Panc1 (cell line): ENCODE results near the gene AMDHD2. TPM values are rescaled to one million over a fixed set of nuclear protein-coding genes. Genes with fewer than 3 reads are reported as not detected.

Experiments used
- ATAC-seq: fragments of 200-7000 bp; cut with Tn5 transposase; 2 replicates; pipeline ENCODE4 v1.9.1; 2020; ENCODE audit warnings: mild to moderate bottlenecking, moderate library complexity
- BruUV-seq: library from RNA; stranded (reverse); fragments of 400-500 nt; replicated peaks from 2 replicates; lab custom pipeline; 2021; lab: Mats Ljungman, UMichigan
- CTCF ChIA-PET: fragments of 300-600 bp; sonication (Branson Sonifier 250); formaldehyde crosslinking; loops from one replicate; lab custom pipeline; 2022; ENCODE audit warnings: antibody characterized with exemption; lab: Charles Lee
- POLR2A ChIA-PET: fragments of 300-600 bp; sonication (Branson Sonifier 250); formaldehyde crosslinking; loops from one replicate; lab custom pipeline; 2022; ENCODE audit warnings: antibody characterized with exemption; lab: Charles Lee
- DNase-seq: peaks from one replicate; pipeline ENCODE4 v3.0.0-alpha.2; 2010; ENCODE audit warnings: low read depth, low spot score
- H3K27ac ChIP-seq: 2 replicates; pipeline ENCODE4 v1.5.1; 2011; ENCODE audit warnings: mild to moderate bottlenecking, low read length, inconsistent platforms
- H3K27me3 ChIP-seq: fragments of 200-500 bp; sonication (Bioruptor generic); 2 replicates; pipeline ENCODE4 v1.6.0; 2014; ENCODE audit warnings: low read length, inconsistent platforms; ENCODE audit not compliant: control insufficient read depth, insufficient read depth
- H3K36me3 ChIP-seq: fragments of 200-500 bp; sonication (Bioruptor generic); 2 replicates; pipeline ENCODE4 v1.5.1; 2014; ENCODE audit warnings: inconsistent platforms, mild to moderate bottlenecking, low read length, moderate library complexity; ENCODE audit not compliant: control insufficient read depth, insufficient read depth
- H3K4me1 ChIP-seq: 2 replicates; pipeline ENCODE4 v1.5.1; 2011; ENCODE audit warnings: inconsistent platforms, mild to moderate bottlenecking, low read length, moderate library complexity; ENCODE audit not compliant: control insufficient read depth, insufficient read depth
- H3K4me3 ChIP-seq, 2 experiments: 2 replicates each; pipeline ENCODE4 v1.5.1; 2011 to 2012; ENCODE audit warnings: low read depth in 2 of 2, low read length in 2 of 2, mild to moderate bottlenecking in 2 of 2, inconsistent platforms in 1 of 2, moderate library complexity in 1 of 2
- H3K9me3 ChIP-seq: fragments of 200-500 bp; sonication (Bioruptor generic); 2 replicates; pipeline ENCODE4 v1.5.1; 2014; ENCODE audit warnings: low read depth, mild to moderate bottlenecking, inconsistent platforms, low read length, moderate library complexity; ENCODE audit not compliant: control insufficient read depth, insufficient read depth
- POLR2AphosphoS5 ChIP-seq: IDR thresholded peaks from 2 replicates; pipeline ENCODE4 v1.6.1; 2012; ENCODE audit warnings: mild to moderate bottlenecking, low read depth, low read length, moderate library complexity
- REST ChIP-seq, 2 experiments: IDR thresholded peaks; 2 replicates each; pipeline ENCODE4 v1.6.1; 2011 to 2012; ENCODE audit warnings: low read depth in 2 of 2, control low read depth in 1 of 2, low read length in 1 of 2, mild to moderate bottlenecking in 1 of 2, moderate library complexity in 1 of 2; ENCODE audit not compliant: insufficient read depth in 1 of 2
- SIN3A ChIP-seq: IDR thresholded peaks from 2 replicates; pipeline ENCODE4 v1.6.1; 2012; ENCODE audit warnings: low read depth, mild to moderate bottlenecking, low read length, moderate library complexity, borderline replicate concordance; ENCODE audit not compliant: insufficient read depth
- TCF7L2 ChIP-seq: IDR thresholded peaks from 2 replicates; pipeline ENCODE4 v1.6.1; 2011; ENCODE audit warnings: mild to moderate bottlenecking, low read depth, low read length, inconsistent platforms
- in situ Hi-C: cut with HindIII; loops from 2 replicates; pipeline ENCODE4 v1.10.0; 2016; ENCODE audit warnings: low sequenced_read_pairs, low pct_unique_long_range_greater_than_20kb
- intact Hi-C: fragments of 100-400 bp; cut with micrococcal nuclease; formaldehyde crosslinking; loops from one replicate; pipeline ENCODE4 v1.10.0; 2022; ENCODE audit not compliant: unreplicated experiment
- total RNA-seq: library from RNA; stranded (reverse); gene quantifications from one replicate; pipeline ENCODE4 v1.2.1, GENCODE V29; 2021; ENCODE audit not compliant: unreplicated experiment
- TF ChIP-seq, protein P1 (sequence below): fragments of 450-650 bp; IDR thresholded peaks from 2 replicates; pipeline ENCODE4 v1.5.1; 2017; ENCODE audit warnings: mild to moderate bottlenecking

AMDHD2 gene
- total RNA-seq, 1 experiment from 2014 or later = 87.5 TPM

GRCh38 chr16:2527784-2528100, 7.6 kb downstream of the AMDHD2 start:
- ATAC-seq = no peak
- Histone ChIP-seq H3K36me3 (peaks cover 3% of the 10 kb centered on the region; the same call in 1 of the 2 replicates), H3K27me3 (no peaks in the 10 kb centered on the region), H3K4me1 (peaks cover 13% of the 10 kb centered on the region), H3K27ac (no peak overlapping the region), H3K9me3 (no peaks in the 10 kb centered on the region), H3K4me3 (no peak overlapping the region)
- no TSS peak for BruUV-seq
- no peak for DNase-seq
- ChIA-PET POLR2A (no interaction called here), CTCF (no interaction called here)
- TF ChIP-seq TCF7L2 (no peak), POLR2AphosphoS5 (no peak), REST (IDR thresholded peaks at IDR 0.05; ENCODE audit: insufficient read depth in 1 of 2, low read depth in 2 of 2, low read length in 1 of 2) (no peak), SIN3A (no peak)
- TF ChIP-seq, protein P1, sequence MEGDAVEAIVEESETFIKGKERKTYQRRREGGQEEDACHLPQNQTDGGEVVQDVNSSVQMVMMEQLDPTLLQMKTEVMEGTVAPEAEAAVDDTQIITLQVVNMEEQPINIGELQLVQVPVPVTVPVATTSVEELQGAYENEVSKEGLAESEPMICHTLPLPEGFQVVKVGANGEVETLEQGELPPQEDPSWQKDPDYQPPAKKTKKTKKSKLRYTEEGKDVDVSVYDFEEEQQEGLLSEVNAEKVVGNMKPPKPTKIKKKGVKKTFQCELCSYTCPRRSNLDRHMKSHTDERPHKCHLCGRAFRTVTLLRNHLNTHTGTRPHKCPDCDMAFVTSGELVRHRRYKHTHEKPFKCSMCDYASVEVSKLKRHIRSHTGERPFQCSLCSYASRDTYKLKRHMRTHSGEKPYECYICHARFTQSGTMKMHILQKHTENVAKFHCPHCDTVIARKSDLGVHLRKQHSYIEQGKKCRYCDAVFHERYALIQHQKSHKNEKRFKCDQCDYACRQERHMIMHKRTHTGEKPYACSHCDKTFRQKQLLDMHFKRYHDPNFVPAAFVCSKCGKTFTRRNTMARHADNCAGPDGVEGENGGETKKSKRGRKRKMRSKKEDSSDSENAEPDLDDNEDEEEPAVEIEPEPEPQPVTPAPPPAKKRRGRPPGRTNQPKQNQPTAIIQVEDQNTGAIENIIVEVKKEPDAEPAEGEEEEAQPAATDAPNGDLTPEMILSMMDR = no peak
- intact Hi-C loops = no loop called here
- in situ Hi-C loops = no loop called here

- Histone ChIP-seq H3K4me3 (no peak overlapping the region), H3K4me1 (peaks cover 16% of the 10 kb centered on the region), H3K36me3 (peaks cover 3% of the 10 kb centered on the region; the same call in 1 of the 2 replicates), H3K27ac (no peak overlapping the region), H3K27me3 (no peaks in the 10 kb centered on the region), H3K9me3 (no peaks in the 10 kb centered on the region)
- ChIA-PET POLR2A (no interaction called here), CTCF (no interaction called here)
- in situ Hi-C loops (no loop called here), intact Hi-C loops (no loop called here)
- TF ChIP-seq, protein P1 = no peak
- ATAC-seq (no peak), DNase-seq (no peak)
- no TSS peak for BruUV-seq
Measured at GRCh38 chr16:2528161-2529060, 8.2 kb downstream of the AMDHD2 start.
